Fibroblast of lung (primary cell): Measurements from ENCODE around the gene CTSW.

Experiments
- CTCF ChIP-seq, 2 donors: IDR thresholded peaks in 1 of 2; conservative IDR thresholded peaks in 1 of 2; 1 replicate in 1 of 2; 2 replicates in 1 of 2; pipeline ENCODE4 v1.5.1; 2011 to 2012; ENCODE audit warnings: low read length in 2 of 2, control low read depth in 1 of 2, inconsistent platforms in 1 of 2, low read depth in 1 of 2, mild to moderate bottlenecking in 1 of 2
- EZH2 ChIP-seq: IDR thresholded peaks from 2 replicates; pipeline ENCODE4 v1.5.1; 2012; ENCODE audit warnings: low read length, control low read depth, mild to moderate bottlenecking; ENCODE audit errors: missing control alignments

DNA sequence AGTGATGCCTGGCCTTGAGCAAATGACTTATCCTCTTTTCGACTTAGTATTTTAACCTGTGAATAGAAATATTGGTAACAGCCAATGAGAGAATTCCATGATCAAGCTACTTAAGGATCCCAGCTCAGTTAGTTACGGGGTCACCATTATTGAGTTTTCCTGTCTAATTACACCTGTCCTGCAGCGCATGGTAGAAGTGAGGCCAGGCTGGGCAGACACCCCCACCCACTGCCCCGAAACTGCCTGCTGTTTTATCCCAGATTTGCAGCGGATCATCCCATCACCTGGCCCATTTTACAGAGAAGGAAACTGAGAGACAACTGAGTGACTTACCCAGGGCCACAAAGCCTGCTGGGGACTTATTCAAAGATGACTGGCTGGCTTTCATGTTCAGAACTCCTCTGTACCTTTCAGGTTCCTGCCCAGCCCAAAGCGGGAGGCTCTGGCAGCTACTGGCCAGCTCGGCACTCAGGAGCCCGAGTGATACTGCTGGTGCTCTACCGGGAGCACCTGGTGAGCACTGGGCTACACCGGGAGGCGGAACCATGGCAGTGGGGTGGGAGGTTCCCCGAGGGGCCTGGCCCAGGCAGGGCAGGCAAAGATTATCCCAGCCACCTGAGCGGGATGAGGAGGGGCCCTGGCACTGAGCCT, 18.0 kb upstream of the CTSW start:
- no peak for TF ChIP-seq EZH2
- TF ChIP-seq CTCF (conservative IDR thresholded peaks at IDR 0.05 in 1 of 2, IDR thresholded peaks at IDR 0.05 in 1 of 2; ENCODE audit: low read depth in 1 of 2, low read length in 2 of 2): no peak
